Osteocyte (in vitro differentiated cells): Measurements from ENCODE around the gene CCDC142. TPM values are rescaled to one million over a fixed set of nuclear protein-coding genes. Genes with fewer than 3 reads are reported as not detected.
"Not testable (repeated sequence)": the region's sequence is repeated elsewhere in the genome, so short reads cannot be mapped to it uniquely, and the experiment has no call there.

Source experiments
- DNase-seq: peaks from one replicate; pipeline ENCODE4 v3.0.0; 2021; ENCODE audit warnings: mixed read lengths; ENCODE audit not compliant: unreplicated experiment; ENCODE audit errors: extremely low spot score
- H3K27ac Mint-ChIP-seq: one replicate; pipeline ENCODE4 v1.8.0; 2021; ENCODE audit warnings: mild to moderate bottlenecking, mixed read lengths; ENCODE audit not compliant: unreplicated experiment
- H3K27me3 Mint-ChIP-seq: one replicate; pipeline ENCODE4 v1.8.0; 2021; ENCODE audit warnings: mixed read lengths; ENCODE audit not compliant: unreplicated experiment
- H3K36me3 Mint-ChIP-seq: one replicate; pipeline ENCODE4 v1.8.0; 2021; ENCODE audit warnings: mixed read lengths; ENCODE audit not compliant: unreplicated experiment
- H3K4me1 Mint-ChIP-seq: one replicate; pipeline ENCODE4 v1.8.0; 2021; ENCODE audit warnings: mixed read lengths; ENCODE audit not compliant: unreplicated experiment
- H3K4me3 Mint-ChIP-seq: one replicate; pipeline ENCODE4 v1.8.0; 2021; ENCODE audit warnings: mild to moderate bottlenecking, moderate library complexity, mixed read lengths; ENCODE audit not compliant: unreplicated experiment
- H3K9me3 Mint-ChIP-seq: one replicate; pipeline ENCODE4 v1.8.0; 2021; ENCODE audit warnings: mixed read lengths; ENCODE audit not compliant: unreplicated experiment
- CTCF ChIP-seq: fragments of 200-600 bp; sonication (generic); IDR thresholded peaks from 2 replicates; pipeline ENCODE4 v1.5.0; 2021; ENCODE audit warnings: antibody characterized with exemption, mild to moderate bottlenecking, moderate library complexity
- total RNA-seq: library from RNA; stranded (reverse); gene quantifications from 2 replicates; pipeline ENCODE4 v1.2.1, GENCODE V29; 2021

Gene CCDC142
- total RNA-seq, 1 donor from 2014 or later = 20.6 TPM

- Mint-ChIP-seq H3K27ac (no peak overlapping the region), H3K36me3 (no peaks in the 10 kb centered on the region), H3K27me3 (peaks cover 26% of the 10 kb centered on the region), H3K4me3 (no peak overlapping the region), H3K9me3 (no peaks in the 10 kb centered on the region), H3K4me1 (peaks cover 20% of the 10 kb centered on the region)
- no peak for DNase-seq
- TF ChIP-seq CTCF = no peak
Observed at GRCh38 chr2:74444498-74445318, 38.1 kb downstream of the CCDC142 start.

- Mint-ChIP-seq H3K27me3 (peaks cover 23% of the 10 kb centered on the region), H3K4me1 (peaks cover 40% of the 10 kb centered on the region)
- not testable (repeated sequence) for H3K36me3 Mint-ChIP-seq, H3K4me3 Mint-ChIP-seq, DNase-seq, H3K27ac Mint-ChIP-seq, H3K9me3 Mint-ChIP-seq
Observed at GRCh38 chr2:74442483-74443297, 40.1 kb downstream of the CCDC142 start.

GRCh38 chr2:74441690-74442482, 40.9 kb downstream of the CCDC142 start, which contains the start of gene RTKN:
TSS of gene RTKN (minus strand) at chr2:74441937. CDS start at chr2:74441816, 121 bp downstream.
- TF ChIP-seq CTCF = no peak
- Mint-ChIP-seq H3K4me3 (peak within 1 kb of the TSS; percentile 88), H3K4me1 (peaks cover 48% of the 10 kb centered on the region), H3K36me3 (no peaks in the 10 kb centered on the region), H3K9me3 (no peaks in the 10 kb centered on the region), H3K27me3 (peaks cover 18% of the 10 kb centered on the region), H3K27ac (peak within 1 kb of the TSS; percentile 59)
- no peak for DNase-seq

GRCh38 chr2:74441170-74441689, 41.6 kb downstream of the CCDC142 start:
- DNase-seq = no peak
- peaks cover 51% of the 10 kb centered on the region for H3K4me1 Mint-ChIP-seq
- H3K27ac Mint-ChIP-seq = no peak overlapping the region

More at GRCh38 chr2:74441170-74441689, 41.6 kb downstream of the CCDC142 start:
- H3K9me3 Mint-ChIP-seq = no peaks in the 10 kb centered on the region
- TF ChIP-seq CTCF = no peak
- H3K4me3 Mint-ChIP-seq = peak overlapping the region; percentile 88
- H3K36me3 Mint-ChIP-seq = no peaks in the 10 kb centered on the region
- H3K27me3 Mint-ChIP-seq = peaks cover 18% of the 10 kb centered on the region
